ENCODE data around the gene COA8.
A peak's percentile ranks its signal among the peaks of the same experiment; 100 is the strongest.

- TF ChIP-seq CTCF (IDR thresholded peaks at IDR 0.05), result peak; percentile 37 to 48 (median 42)
- TF ChIP-seq POLR2AphosphoS5 (IDR thresholded peaks at IDR 0.05), result peak; percentile 58 to 88 (median 72)
- peak; percentile 22 to 29 for TF ChIP-seq POLR2A (IDR thresholded peaks at IDR 0.05)
These were observed 41.9 kb upstream of the COA8 start for GRCh38 chr14:103520657-103521437.

Data from sigmoid colon (tissue), 4 donors.